Endodermal cell (in vitro differentiated cells): Measurements from ENCODE around the gene RALGAPA1. TPM values are rescaled to one million over a fixed set of nuclear protein-coding genes. Genes with fewer than 3 reads are reported as not detected.

Experiments used
- DNase-seq: peaks from one replicate; pipeline ENCODE4 v3.0.0-alpha.2; 2017
- H3K27ac ChIP-seq: 2 replicates; pipeline ENCODE4 v1.5.1; 2013; ENCODE audit warnings: mild to moderate bottlenecking, low read depth, low read length, moderate library complexity
- H3K27me3 ChIP-seq: 2 replicates; pipeline ENCODE4 v1.6.1; 2013; ENCODE audit warnings: mild to moderate bottlenecking, low read length, moderate library complexity; ENCODE audit not compliant: insufficient read depth, control insufficient read depth, poor library complexity, severe bottlenecking
- H3K36me3 ChIP-seq: 2 replicates; pipeline ENCODE4 v1.7.0; 2013; ENCODE audit warnings: mild to moderate bottlenecking, low read length, moderate library complexity; ENCODE audit not compliant: control insufficient read depth, insufficient read depth
- H3K4me1 ChIP-seq: one replicate; pipeline ENCODE4 v1.7.0; 2013; ENCODE audit warnings: low read length; ENCODE audit not compliant: control insufficient read depth, insufficient read depth
- H3K4me3 ChIP-seq: 2 replicates; pipeline ENCODE4 v1.5.1; 2013; ENCODE audit warnings: mild to moderate bottlenecking, low read length, moderate library complexity
- H3K9ac ChIP-seq: 2 replicates; pipeline ENCODE4 v1.6.1; 2013; ENCODE audit warnings: mild to moderate bottlenecking, low read length, moderate library complexity; ENCODE audit not compliant: poor library complexity, severe bottlenecking; ENCODE audit errors: extremely low read depth
- H3K9me3 ChIP-seq: 2 replicates; pipeline ENCODE4 v1.6.1; 2013; ENCODE audit warnings: mild to moderate bottlenecking, low read length, moderate library complexity; ENCODE audit not compliant: control insufficient read depth
- H3K27ac Mint-ChIP-seq: 2 replicates; pipeline ENCODE4 v1.8.0; 2020; ENCODE audit warnings: mixed read lengths
- H3K27me3 Mint-ChIP-seq: 2 replicates; pipeline ENCODE4 v1.8.0; 2021; ENCODE audit warnings: mild to moderate bottlenecking, mixed read lengths; ENCODE audit not compliant: insufficient read depth
- H3K36me3 Mint-ChIP-seq: 2 replicates; pipeline ENCODE4 v1.8.0; 2020; ENCODE audit warnings: low read depth, mixed read lengths
- H3K4me1 Mint-ChIP-seq: 2 replicates; pipeline ENCODE4 v1.8.0; 2020; ENCODE audit warnings: mixed read lengths
- H3K4me3 Mint-ChIP-seq: 2 replicates; pipeline ENCODE4 v1.8.0; 2020; ENCODE audit warnings: mild to moderate bottlenecking, moderate library complexity, mixed read lengths
- H3K9me3 Mint-ChIP-seq: 2 replicates; pipeline ENCODE4 v1.8.0; 2020; ENCODE audit warnings: mild to moderate bottlenecking, mixed read lengths
- CTCF ChIP-seq: fragments of 200-600 bp; sonication (generic); conservative IDR thresholded peaks from 2 replicates; pipeline ENCODE4 v1.5.0; 2021; ENCODE audit warnings: antibody characterized with exemption, mild to moderate bottlenecking
- WGBS, 2 experiments: methylation state at CpG; one replicate each; pipeline versions ENCODE4 v1.1.5 to v1.1.7; 2013; ENCODE audit warnings: missing lambda C conversion rate in 2 of 2, mixed read lengths in 1 of 2; ENCODE audit not compliant: insufficient coverage in 1 of 2, insufficient read length in 1 of 2; 5-methylcytosine and 5-hydroxymethylcytosine counted together
- total RNA-seq, 2 donors: library from RNA; stranded (reverse); fragmentation: NEBNext Ultra II Directional in 1 of 2; extraction: Animal tissue kit (Norgen Biotek cat#: 25700) in 1 of 2; gene quantifications; 2 replicates in 1 of 2; 3 replicates in 1 of 2; pipeline ENCODE4 v1.2.1, GENCODE V29; 2021

RALGAPA1 gene
- total RNA-seq, 2 donors from 2014 or later: 31.2 to 36.3 TPM

DNA sequence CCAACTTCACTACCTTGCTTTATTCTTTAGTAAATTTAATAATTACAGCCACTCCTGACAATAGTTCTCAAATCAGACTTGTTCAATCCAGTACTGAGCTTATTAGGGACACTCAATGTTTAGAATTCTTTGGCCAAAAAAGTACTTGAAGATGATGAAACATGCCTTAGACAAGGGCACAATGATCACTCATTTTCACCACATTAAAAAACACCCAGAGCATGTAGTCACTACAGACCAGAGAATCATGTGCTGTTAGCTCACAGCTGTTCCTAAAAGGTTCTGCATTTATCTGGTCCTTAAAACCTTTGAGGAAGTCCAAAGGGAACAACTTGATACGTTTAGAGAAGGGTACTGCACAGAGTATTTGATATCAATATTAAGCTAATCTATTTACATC, 176.4 kb downstream of the RALGAPA1 start:
- no peak for DNase-seq
- Histone ChIP-seq H3K9ac (no peak overlapping the region), H3K27ac (no peak overlapping the region), H3K27me3 (no peaks in the 10 kb centered on the region), H3K4me1 (no peaks in the 10 kb centered on the region), H3K36me3 (no peaks in the 10 kb centered on the region), H3K4me3 (no peak overlapping the region), H3K9me3 (no peaks in the 10 kb centered on the region)
- no peak for TF ChIP-seq CTCF
- WGBS, 2 experiments: 100% methylated on average over 1 of the region's 1 CpG; no CpG with 5 or more reads in 1 of the 2 experiments
- no peaks in the 10 kb centered on the region for H3K27me3 Mint-ChIP-seq
- H3K27ac Mint-ChIP-seq: no peak overlapping the region
- H3K9me3 Mint-ChIP-seq: no peaks in the 10 kb centered on the region
- no peaks in the 10 kb centered on the region for H3K4me1 Mint-ChIP-seq
- peaks cover 3% of the 10 kb centered on the region for H3K36me3 Mint-ChIP-seq
- no peak overlapping the region for H3K4me3 Mint-ChIP-seq

DNA sequence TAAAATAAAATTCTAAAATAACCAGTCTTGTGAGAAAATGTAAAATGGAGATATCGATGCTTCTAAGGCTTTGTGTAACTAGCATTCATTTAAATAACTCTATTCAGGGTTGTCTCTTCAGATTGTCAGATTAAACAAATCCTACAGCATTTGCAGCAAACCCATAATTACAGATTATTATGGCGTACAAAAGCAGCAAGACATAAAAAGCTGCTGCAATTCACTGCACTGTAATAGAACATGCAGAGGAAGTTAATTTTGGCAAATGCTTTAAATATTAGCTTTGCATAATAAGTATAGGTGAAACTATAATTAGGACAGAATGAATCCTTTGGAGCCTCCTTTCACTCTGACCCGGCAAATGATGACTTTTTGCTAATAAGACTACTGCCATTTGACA, 176.8 kb downstream of the RALGAPA1 start:
- peaks cover 3% of the 10 kb centered on the region for H3K36me3 Mint-ChIP-seq
- H3K9me3 Mint-ChIP-seq: no peaks in the 10 kb centered on the region
- Histone ChIP-seq H3K4me3 (no peak overlapping the region), H3K27me3 (no peaks in the 10 kb centered on the region), H3K4me1 (no peaks in the 10 kb centered on the region), H3K27ac (no peak overlapping the region), H3K36me3 (no peaks in the 10 kb centered on the region), H3K9ac (no peak overlapping the region), H3K9me3 (no peaks in the 10 kb centered on the region)
- no peak overlapping the region for H3K27ac Mint-ChIP-seq
- no peaks in the 10 kb centered on the region for H3K27me3 Mint-ChIP-seq
- no peaks in the 10 kb centered on the region for H3K4me1 Mint-ChIP-seq
- 93 to 98% methylated on average over 2 to 3 of the region's 3 CpGs for WGBS, 2 experiments
- TF ChIP-seq CTCF: no peak
- H3K4me3 Mint-ChIP-seq: no peak overlapping the region
- no peak for DNase-seq

DNA sequence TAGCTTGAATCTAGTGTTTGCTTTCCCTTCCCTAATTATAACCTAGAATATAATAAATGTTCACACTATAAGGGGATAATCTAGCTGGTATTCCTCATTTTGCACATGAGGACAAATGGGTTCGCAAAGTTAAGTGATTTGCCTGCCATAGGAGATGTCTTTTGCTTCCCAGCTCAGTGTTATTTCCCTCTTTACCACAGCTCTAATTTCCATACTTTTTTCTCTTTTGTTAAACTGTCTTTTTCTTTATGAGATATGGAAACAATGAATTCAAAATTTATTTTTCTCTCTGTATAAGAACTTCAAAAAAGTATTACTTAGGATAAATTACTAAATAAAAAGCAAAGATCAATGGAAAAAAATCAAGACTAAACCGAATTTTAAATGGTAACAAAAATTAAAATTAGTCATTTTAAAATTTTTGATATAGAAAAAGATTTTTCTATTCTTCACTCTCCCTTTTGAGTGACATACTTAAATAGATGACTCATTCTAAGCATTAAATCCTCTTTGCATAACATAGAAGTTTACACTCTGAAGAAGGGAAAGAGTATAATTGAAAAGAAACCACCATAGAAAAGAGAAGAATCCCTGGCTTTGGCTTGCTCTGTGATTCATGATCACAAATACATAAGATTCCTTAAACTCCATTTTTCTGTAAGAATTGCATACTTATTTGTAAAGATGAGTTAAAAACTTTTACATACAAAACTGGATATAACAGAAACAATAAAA, 177.9 kb downstream of the RALGAPA1 start:
- Mint-ChIP-seq H3K4me1 (no peaks in the 10 kb centered on the region), H3K36me3 (peaks cover 1% of the 10 kb centered on the region), H3K9me3 (no peaks in the 10 kb centered on the region), H3K27me3 (no peaks in the 10 kb centered on the region), H3K27ac (no peak overlapping the region), H3K4me3 (no peak overlapping the region)
- H3K9ac ChIP-seq: no peak overlapping the region
- TF ChIP-seq CTCF: no peak
- no peaks in the 10 kb centered on the region for H3K4me1 ChIP-seq
- no peaks in the 10 kb centered on the region for H3K36me3 ChIP-seq
- no peaks in the 10 kb centered on the region for H3K27me3 ChIP-seq
- WGBS, 2 experiments: 100% methylated on average over 1 of the region's 2 CpGs; no CpG with 5 or more reads in 1 of the 2 experiments
- H3K4me3 ChIP-seq: no peak overlapping the region
- no peaks in the 10 kb centered on the region for H3K9me3 ChIP-seq
- no peak for DNase-seq
- no peak overlapping the region for H3K27ac ChIP-seq
